Mucosa of descending colon (tissue), 3 donors: ENCODE measurements around the gene NFYA. TPM values are rescaled to one million over a fixed set of nuclear protein-coding genes. Genes with fewer than 3 reads are reported as not detected.
A peak's percentile ranks its signal among the peaks of the same experiment; 100 is the strongest.
"Not testable (repeated sequence)": the region's sequence is repeated elsewhere in the genome, so short reads cannot be mapped to it uniquely, and the experiment has no call there.

ENCODE experiments used
- ATAC-seq: fragments of 200-7000 bp; cut with Tn5 transposase; one replicate; pipeline ENCODE4 v1.9.1; 2020; ENCODE audit warnings: mild to moderate bottlenecking, moderate library complexity
- DNase-seq, 3 donors: peaks; one replicate each; pipeline ENCODE4 v3.0.0-alpha.2; 2020
- H3K36me3 ChIP-seq: fragments of 200-600 bp; one replicate; pipeline ENCODE4 v1.8.0; 2021; ENCODE audit warnings: low read depth, mild to moderate bottlenecking
- H3K4me1 ChIP-seq: fragments of 200-600 bp; one replicate; pipeline ENCODE4 v1.8.0; 2021; ENCODE audit warnings: low read depth, mild to moderate bottlenecking
- H3K4me3 ChIP-seq: fragments of 200-600 bp; one replicate; pipeline ENCODE4 v1.8.0; 2021; ENCODE audit warnings: mild to moderate bottlenecking
- H3K9me3 ChIP-seq: fragments of 200-600 bp; one replicate; pipeline ENCODE4 v1.8.0; 2021; ENCODE audit warnings: mild to moderate bottlenecking
- intact Hi-C, 2 donors: fragments of 100-400 bp; cut with DNase I in 1 of 2; cut with micrococcal nuclease in 1 of 2; formaldehyde crosslinking; loops; one replicate each; pipeline versions ENCODE4 v1.11.0 to v1.11.1; 2022; cut with DNase I, micrococcal nuclease
- total RNA-seq, 3 donors: library from RNA; stranded (reverse); fragmentation: NEBNext Ultra II Directional in 2 of 3; extraction: Animal tissue kit (Norgen Biotek cat#: 25700) in 2 of 3; gene quantifications; one replicate each; pipeline versions ENCODE4 v1.2.1 to v1.2.4, GENCODE V29; 2021 to 2023
- TF ChIP-seq, protein P1 (sequence below): fragments of 200-600 bp; IDR thresholded peaks from one replicate; pipeline ENCODE4 v1.8.0; 2022; ENCODE audit warnings: antibody characterized with exemption, mild to moderate bottlenecking
- donor health status: DM: no; HTN: no; CAD: no; lungs with moderate emphysema.
- donor health status: DM: no; HTN: no; CAD: no.
- donor health status: DM: no; HTN: yes; CAD: no.

NFYA gene
- total RNA-seq, 3 donors from 2014 or later: 19.0 to 20.9 (median 20.2) TPM

DNA sequence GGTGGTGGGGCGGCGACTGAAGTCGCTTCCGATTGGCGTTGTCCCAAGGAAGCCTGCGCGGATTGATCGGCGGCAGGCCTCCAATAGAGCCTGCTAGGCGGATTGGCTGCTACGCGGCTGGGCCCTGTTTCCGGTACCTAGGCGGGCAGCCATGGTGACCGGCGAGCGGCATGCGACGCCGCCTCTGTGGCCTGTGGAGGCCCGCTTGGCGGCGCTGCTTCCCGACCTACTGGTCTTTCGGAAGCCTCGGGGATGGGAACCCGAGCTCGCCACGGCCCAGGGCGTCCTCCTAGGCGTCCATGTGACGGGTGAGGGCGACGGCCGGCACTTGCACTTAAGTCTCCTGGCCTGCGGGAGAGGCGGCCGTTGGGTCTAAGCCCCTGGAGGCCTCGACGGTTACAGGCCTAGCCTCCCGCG is 28.1 kb downstream of the NFYA start:
- H3K4me1 ChIP-seq: no peaks in the 10 kb centered on the region
- H3K9me3 ChIP-seq: no peaks in the 10 kb centered on the region
- no peak for ATAC-seq
- DNase-seq: peak in 1 of 3 donors; percentile 48
- TF ChIP-seq, protein P1, sequence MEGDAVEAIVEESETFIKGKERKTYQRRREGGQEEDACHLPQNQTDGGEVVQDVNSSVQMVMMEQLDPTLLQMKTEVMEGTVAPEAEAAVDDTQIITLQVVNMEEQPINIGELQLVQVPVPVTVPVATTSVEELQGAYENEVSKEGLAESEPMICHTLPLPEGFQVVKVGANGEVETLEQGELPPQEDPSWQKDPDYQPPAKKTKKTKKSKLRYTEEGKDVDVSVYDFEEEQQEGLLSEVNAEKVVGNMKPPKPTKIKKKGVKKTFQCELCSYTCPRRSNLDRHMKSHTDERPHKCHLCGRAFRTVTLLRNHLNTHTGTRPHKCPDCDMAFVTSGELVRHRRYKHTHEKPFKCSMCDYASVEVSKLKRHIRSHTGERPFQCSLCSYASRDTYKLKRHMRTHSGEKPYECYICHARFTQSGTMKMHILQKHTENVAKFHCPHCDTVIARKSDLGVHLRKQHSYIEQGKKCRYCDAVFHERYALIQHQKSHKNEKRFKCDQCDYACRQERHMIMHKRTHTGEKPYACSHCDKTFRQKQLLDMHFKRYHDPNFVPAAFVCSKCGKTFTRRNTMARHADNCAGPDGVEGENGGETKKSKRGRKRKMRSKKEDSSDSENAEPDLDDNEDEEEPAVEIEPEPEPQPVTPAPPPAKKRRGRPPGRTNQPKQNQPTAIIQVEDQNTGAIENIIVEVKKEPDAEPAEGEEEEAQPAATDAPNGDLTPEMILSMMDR: no peak
- intact Hi-C loops: no loop called here
- peaks cover 16% of the 10 kb centered on the region for H3K36me3 ChIP-seq
- H3K4me3 ChIP-seq: no peak overlapping the region

DNA sequence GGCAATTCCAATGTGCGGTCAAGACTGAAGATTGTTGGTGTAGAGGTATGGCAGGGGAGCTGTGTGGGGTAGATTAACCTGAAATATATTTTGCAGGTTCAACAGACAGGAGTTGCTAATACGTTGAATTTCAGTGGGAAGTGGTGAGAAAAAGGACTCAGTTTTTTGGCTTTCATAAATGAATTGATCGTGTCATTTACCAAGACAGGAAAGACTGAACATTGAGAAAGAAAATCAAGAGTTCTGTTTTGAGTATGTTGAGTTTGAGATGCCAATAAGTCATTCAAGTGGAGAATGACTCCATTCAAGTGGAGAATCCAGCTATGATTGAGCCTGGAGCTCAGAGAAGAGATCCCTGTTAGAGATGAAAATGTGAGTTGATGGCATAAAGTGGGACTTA is 31.1 kb downstream of the NFYA start:
- no peak overlapping the region for H3K4me3 ChIP-seq
- no peaks in the 10 kb centered on the region for H3K9me3 ChIP-seq
- no peaks in the 10 kb centered on the region for H3K4me1 ChIP-seq
- TF ChIP-seq, protein P1: no peak
- DNase-seq (no peak), ATAC-seq (no peak)
- intact Hi-C loops: no loop called here
- H3K36me3 ChIP-seq: no peaks in the 10 kb centered on the region

DNA sequence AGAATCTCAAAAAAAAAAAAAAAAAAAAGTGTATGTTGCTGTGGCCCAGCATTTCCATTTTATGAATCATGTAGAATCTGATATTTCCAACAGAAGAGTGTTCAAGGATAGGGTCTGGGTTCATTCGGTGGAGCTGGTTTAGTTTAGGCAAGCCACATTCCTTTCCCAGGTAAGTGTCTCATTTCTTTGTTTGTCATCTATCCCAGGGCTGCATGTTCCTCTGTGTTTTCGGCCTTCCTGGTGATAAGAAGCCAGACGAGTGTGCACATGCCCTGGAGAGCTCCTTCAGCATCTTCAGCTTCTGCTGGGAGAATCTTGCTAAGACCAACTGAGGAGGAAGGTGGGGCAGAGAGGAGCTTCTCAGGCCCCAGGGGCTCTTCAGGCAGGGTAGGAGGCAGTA is 38.2 kb downstream of the NFYA start:
- Histone ChIP-seq H3K4me3 (no peak overlapping the region), H3K36me3 (no peaks in the 10 kb centered on the region), H3K9me3 (no peaks in the 10 kb centered on the region), H3K4me1 (no peaks in the 10 kb centered on the region)
- ATAC-seq (no peak), DNase-seq (no peak)
- TF ChIP-seq, protein P1: no peak
- intact Hi-C loops: no loop called here

DNA sequence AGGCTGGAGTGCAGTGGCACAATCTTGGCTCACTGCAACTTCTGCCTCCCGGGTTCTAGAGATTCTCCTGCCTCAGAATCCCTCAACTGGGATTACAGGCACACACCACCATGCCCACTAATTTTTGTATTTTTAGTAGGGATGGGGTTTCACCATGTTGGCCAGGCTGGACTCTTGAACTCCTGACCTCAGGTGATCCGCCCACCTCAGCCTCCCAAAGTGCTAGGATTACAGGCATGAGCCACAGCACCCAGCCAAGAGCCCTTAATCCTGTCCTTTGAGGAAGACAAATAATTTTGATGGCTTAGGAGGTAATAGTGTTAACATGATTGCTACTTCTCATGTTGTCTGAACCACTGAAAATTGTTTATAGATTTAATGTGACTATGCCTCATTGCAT is 42.3 kb downstream of the NFYA start:
- H3K9me3 ChIP-seq, DNase-seq, intact Hi-C loops, H3K36me3 ChIP-seq, H3K4me3 ChIP-seq, ATAC-seq, H3K4me1 ChIP-seq: not testable (repeated sequence)

DNA sequence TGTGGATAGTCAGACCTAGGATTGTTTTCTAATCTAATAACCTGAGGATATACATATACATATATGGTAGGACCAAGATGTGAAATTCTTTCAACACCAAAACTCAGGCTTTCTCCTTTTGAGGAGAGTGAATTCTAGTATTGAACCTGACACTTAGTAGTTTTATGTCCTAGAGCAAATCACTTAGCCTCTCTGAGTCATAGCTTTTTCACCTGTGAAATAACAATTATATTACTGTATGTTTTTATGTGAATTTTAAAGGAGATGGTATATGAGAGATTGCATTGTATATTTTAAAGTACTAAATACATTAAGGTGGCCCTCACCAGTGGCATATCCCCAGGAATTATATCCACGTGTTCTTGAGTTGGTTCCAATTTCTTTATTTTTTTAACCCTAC is 46.7 kb downstream of the NFYA start:
- no peaks in the 10 kb centered on the region for H3K9me3 ChIP-seq
- ATAC-seq: no peak
- no peaks in the 10 kb centered on the region for H3K4me1 ChIP-seq
- H3K36me3 ChIP-seq: no peaks in the 10 kb centered on the region
- TF ChIP-seq, protein P1: no peak
- intact Hi-C loops: no loop called here
- no peak for DNase-seq
- H3K4me3 ChIP-seq: no peak overlapping the region

DNA sequence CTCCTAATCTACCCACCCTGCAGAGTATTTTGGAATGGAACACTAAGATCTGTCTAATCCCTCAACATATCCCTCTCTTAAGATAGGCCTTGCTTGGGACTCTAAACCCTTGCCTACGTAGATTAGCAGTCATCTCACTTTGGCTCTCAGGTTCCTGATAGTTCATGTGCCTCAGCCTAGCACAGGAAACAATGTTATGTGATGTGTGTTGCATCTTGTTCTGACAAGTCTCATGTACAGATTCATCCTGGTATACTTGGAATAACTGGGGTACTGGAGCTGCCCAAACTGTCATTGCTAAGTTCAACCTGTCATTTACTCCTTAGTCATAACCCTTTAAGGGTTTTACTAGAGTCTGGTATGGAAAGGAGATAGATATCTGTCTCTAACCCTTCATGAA is 47.3 kb downstream of the NFYA start:
- intact Hi-C loops: no loop called here
- Histone ChIP-seq H3K9me3 (no peaks in the 10 kb centered on the region), H3K36me3 (no peaks in the 10 kb centered on the region), H3K4me1 (no peaks in the 10 kb centered on the region), H3K4me3 (no peak overlapping the region)
- ATAC-seq (no peak), DNase-seq (no peak)
- TF ChIP-seq, protein P1: no peak
